ENCODE data around the gene HPS1.
A peak's percentile ranks its signal among the peaks of the same experiment; 100 is the strongest.

Gene HPS1

GRCh38 chr10:98408799-98409198 is 37.9 kb downstream of the HPS1 start:
- no peak overlapping the region for H3K4me3 ChIP-seq (ENCODE audit: low read depth, low read length)
- in situ Hi-C loops (cut with HindIII; ENCODE audit: low sequenced_read_pairs), result no loop called here
- TF ChIP-seq, protein P1, sequence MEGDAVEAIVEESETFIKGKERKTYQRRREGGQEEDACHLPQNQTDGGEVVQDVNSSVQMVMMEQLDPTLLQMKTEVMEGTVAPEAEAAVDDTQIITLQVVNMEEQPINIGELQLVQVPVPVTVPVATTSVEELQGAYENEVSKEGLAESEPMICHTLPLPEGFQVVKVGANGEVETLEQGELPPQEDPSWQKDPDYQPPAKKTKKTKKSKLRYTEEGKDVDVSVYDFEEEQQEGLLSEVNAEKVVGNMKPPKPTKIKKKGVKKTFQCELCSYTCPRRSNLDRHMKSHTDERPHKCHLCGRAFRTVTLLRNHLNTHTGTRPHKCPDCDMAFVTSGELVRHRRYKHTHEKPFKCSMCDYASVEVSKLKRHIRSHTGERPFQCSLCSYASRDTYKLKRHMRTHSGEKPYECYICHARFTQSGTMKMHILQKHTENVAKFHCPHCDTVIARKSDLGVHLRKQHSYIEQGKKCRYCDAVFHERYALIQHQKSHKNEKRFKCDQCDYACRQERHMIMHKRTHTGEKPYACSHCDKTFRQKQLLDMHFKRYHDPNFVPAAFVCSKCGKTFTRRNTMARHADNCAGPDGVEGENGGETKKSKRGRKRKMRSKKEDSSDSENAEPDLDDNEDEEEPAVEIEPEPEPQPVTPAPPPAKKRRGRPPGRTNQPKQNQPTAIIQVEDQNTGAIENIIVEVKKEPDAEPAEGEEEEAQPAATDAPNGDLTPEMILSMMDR (IDR thresholded peaks at IDR 0.05; ENCODE audit: low read depth, low read length), result no peak
- no peak for DNase-seq (ENCODE audit: low read depth, low spot score)

DNA sequence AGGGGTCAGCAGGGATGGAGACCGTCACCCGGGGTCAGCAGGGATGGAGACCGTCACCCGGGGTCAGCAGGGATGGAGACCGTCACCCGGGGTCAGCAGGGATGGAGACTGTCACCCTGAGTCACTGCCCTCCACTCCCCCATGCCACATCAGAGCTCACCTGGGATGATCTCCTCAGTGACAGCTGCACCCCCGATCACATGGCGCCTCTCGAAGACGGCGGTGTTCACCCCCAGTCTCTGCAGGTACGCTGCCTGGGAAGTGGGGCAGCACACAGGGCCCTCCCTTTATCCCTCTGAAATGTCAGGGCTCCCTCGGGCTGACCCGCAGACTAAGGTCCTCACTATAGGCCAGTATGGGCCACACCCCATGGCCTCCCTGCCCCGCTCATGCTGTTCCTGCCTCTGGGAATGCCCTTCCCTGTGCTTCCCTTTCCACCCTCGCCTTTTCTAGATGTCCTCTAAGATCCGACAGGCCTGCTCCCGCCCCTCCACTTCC is 38.9 kb downstream of the HPS1 start:
- H3K4me3 ChIP-seq (ENCODE audit: low read depth, low read length), result no peak overlapping the region
- in situ Hi-C loops (cut with HindIII; ENCODE audit: low sequenced_read_pairs), result no loop called here
- TF ChIP-seq, protein P1 (IDR thresholded peaks at IDR 0.05; ENCODE audit: low read depth, low read length), result no peak
- no peak for DNase-seq (ENCODE audit: low read depth, low spot score)

- in situ Hi-C loops (cut with HindIII; ENCODE audit: low sequenced_read_pairs), result no loop called here
- no peak for DNase-seq (ENCODE audit: low read depth, low spot score)
- no peak overlapping the region for H3K4me3 ChIP-seq (ENCODE audit: low read depth, low read length)
- TF ChIP-seq, protein P1 (IDR thresholded peaks at IDR 0.05; ENCODE audit: low read depth, low read length), result no peak
These were observed 39.6 kb downstream of the HPS1 start for GRCh38 chr10:98407017-98407743.

DNA sequence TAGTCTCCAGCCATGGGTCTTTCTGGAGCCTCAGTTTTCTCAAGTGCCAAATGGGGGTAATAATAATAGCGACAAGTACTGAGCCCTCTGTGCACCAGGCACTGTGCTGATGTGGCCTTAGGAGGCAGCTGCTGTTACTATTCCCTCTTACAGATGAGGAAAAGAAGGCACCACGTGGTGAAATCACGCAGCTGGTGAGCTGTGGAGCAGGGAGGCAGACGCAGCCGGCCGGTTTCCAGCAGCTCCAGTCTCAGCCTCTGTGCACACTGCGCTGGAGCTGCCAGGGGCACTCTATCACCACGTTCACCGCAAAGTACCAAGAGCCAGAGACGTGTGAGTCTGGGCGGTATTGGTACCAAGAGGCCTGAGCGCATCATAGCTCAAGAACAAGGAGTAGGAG is 41.3 kb downstream of the HPS1 start:
- no peak for DNase-seq (ENCODE audit: low read depth, low spot score)
- in situ Hi-C loops (cut with HindIII; ENCODE audit: low sequenced_read_pairs), result no loop called here
- H3K4me3 ChIP-seq (ENCODE audit: low read depth, low read length), result no peak overlapping the region
- TF ChIP-seq, protein P1 (IDR thresholded peaks at IDR 0.05; ENCODE audit: low read depth, low read length), result no peak

DNA sequence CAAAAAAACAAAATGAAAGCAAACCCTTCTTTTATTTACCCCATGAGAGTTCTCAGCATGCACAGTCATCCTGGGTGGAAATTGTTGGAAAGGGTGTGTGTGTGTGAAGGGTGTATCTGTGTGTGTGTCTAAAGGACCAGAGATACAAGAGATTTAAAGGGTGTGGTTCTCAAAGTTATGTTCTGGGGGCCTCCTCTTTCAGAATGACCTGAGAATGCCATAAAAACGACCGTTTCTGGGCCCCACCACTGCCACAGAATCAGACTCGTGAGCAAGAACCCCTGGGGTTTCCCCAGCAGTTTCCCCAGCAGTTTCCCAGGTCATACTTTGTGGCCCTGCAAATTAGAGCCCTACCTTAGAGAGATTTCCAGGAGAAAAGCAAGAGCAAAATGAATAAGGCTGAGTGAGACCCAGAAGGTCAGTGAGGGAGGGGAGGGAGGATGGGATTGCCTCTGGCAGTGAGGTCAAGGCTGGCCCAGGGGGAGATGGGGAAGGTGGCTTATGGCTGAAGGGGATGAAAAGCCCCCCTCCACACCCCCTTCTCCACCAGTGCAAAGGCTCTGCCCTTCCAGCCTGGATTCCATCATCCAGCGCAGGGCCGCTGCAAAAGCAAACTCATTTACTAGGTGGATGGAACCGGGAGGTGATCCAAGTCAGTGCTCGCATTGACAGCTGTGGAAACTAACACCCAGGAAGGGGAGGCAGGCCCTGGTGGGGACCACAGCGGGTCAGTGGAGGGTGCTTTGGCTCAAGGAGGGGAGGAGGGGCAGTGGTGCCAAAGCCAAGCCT is 42.0 kb downstream of the HPS1 start:
- peak; percentile 57 for DNase-seq (ENCODE audit: low read depth, low spot score)
- TF ChIP-seq, protein P1 (IDR thresholded peaks at IDR 0.05; ENCODE audit: low read depth, low read length), result no peak
- in situ Hi-C loops (cut with HindIII; ENCODE audit: low sequenced_read_pairs), result no loop called here
- H3K4me3 ChIP-seq (ENCODE audit: low read depth, low read length), result no peak overlapping the region

DNA sequence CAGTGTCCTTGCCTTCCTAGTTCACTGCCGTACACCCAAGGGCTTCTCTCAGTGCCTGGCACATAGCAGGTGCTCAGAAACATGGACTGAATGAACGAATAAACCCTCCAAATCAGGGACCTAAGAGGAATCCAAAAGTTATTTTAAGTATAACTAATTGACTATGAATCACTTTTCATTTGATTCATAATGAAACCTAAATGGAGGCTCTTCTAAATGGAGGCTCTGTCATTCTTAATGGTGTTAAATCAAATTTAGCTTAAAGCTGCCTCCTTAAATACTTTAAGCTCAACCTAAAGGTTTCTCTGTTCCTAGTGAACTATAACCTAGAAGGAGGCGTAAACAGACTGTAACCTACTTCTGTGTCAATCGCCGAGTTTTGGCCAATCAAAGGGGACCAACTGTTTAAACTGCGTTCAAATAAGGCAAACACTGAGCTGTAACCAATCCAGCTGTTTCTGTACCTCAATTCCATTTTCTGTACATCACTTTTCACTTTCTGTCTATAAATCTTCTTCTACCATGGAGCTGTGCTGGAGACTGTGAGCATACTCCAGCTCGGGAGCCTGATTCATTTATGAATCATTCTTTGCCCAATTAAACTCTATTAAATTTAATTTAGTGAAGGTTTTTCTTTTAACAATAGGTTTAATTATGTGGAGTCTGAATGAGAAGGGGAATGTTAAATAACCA is 42.8 kb downstream of the HPS1 start:
- in situ Hi-C loops (cut with HindIII; ENCODE audit: low sequenced_read_pairs), result no loop called here
- DNase-seq (ENCODE audit: low read depth, low spot score), result peak; percentile 61
- TF ChIP-seq, protein P1 (IDR thresholded peaks at IDR 0.05; ENCODE audit: low read depth, low read length), result no peak
- no peak overlapping the region for H3K4me3 ChIP-seq (ENCODE audit: low read depth, low read length)

Data from astrocyte of the spinal cord (primary cell).